ENCODE results near the gene CSTF1. TPM values are rescaled to one million over a fixed set of nuclear protein-coding genes. Genes with fewer than 3 reads are reported as not detected.

CSTF1 gene
- total and polyA plus RNA-seq, 2 of the 8 experiments (the other 6 are each of a cell fraction or from before 2014, with no cell fraction given): 59.4 to 83.5 TPM

DNA sequence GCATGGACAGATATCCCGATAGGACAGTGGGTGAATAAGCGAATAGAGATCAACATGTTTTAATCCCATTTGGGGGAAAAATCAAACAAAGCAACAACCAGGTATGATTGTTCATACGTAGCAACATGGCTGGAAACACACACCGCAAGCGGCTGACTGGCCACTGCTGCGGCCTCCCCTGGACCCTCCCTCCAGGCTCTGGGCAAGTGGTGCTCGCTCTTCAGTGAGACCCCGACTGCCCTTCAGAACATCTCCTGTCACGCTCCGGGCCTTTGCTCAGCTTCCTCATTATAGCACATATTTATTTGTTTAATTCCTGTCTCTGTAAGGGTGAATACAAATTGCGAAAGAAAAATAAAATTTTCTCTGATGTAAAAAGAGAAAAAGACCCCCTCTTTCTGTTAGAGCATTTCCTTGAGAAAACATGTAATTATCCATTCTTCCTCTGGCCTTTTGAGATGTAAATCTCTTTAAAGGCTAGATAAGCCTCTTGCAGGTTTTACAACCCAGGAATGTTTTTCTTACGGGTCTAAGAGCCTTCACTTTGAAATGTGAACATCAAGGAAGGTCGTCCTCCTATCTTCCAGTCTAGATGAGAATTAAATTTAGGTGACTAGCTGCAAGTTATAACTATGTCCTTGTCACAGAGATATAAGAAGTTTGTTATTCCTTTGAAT lies 44.7 kb upstream of the CSTF1 start:
- Histone ChIP-seq H3K23me2 (ENCODE audit: low read depth, low read length) (no peaks in the 10 kb centered on the region), H3K9ac (replicated peaks in 1 of 4; ENCODE audit: extremely low read depth in 1 of 4, low read depth in 3 of 4, low read length in 3 of 4) (no peak overlapping the region), H3K14ac (ENCODE audit: insufficient read length) (no peak overlapping the region), H2BK15ac (ENCODE audit: low read length) (no peak overlapping the region), H4K20me1 (replicated peaks in 1 of 2; ENCODE audit: control insufficient read depth in 1 of 2, insufficient read depth in 2 of 2, low read length in 2 of 2) (no peaks in the 10 kb centered on the region), H3K4me1 (replicated peaks in 1 of 4; ENCODE audit: control insufficient read depth in 3 of 4, insufficient read depth in 4 of 4, low read length in 3 of 4) (peaks cover 0 to 6% (median 3%) of the 10 kb centered on the region in 4 experiments; a peak in 4 of 7 replicates), H2BK5ac (ENCODE audit: low read depth, low read length) (no peak overlapping the region), H2AK5ac (ENCODE audit: low read depth, low read length) (no peak overlapping the region), H3K4me3 (ENCODE audit: extremely low read depth in 1 of 4, insufficient read depth in 2 of 4, low read depth in 3 of 4, low read length in 4 of 4) (peak overlapping the region in 2 of 4 experiments; percentile 1; a peak in 3 of 8 replicates), H3K56ac (replicated peaks; ENCODE audit: insufficient read length, low read depth, low read length) (no peak overlapping the region), H3K23ac (ENCODE audit: insufficient read length) (no peak overlapping the region), H3K36me3 (ENCODE audit: control insufficient read depth in 2 of 4, insufficient read depth in 4 of 4, low read length in 3 of 4) (no peaks in the 10 kb centered on the region), H3K4me2 (ENCODE audit: insufficient read depth in 1 of 2, low read depth in 2 of 2, low read length in 2 of 2) (peak overlapping the region; percentile 5 to 20; a peak in 3 of 4 replicates), H3K9me3 (ENCODE audit: insufficient read depth in 2 of 2, low read depth in 1 of 2, low read length in 1 of 2) (no peaks in the 10 kb centered on the region), H4K5ac (ENCODE audit: insufficient read length, low read depth, low read length) (no peak overlapping the region), H3K18ac (ENCODE audit: extremely low read depth, low read length) (no peak overlapping the region), H2BK12ac (ENCODE audit: low read depth, low read length) (no peak overlapping the region), H4K8ac (ENCODE audit: extremely low read depth, insufficient read depth, low read length) (no peak overlapping the region), H2AFZ (ENCODE audit: low read length) (no peak overlapping the region), H3K79me2 (ENCODE audit: control insufficient read depth in 1 of 2, insufficient read depth in 2 of 2, low read length in 2 of 2) (no peaks in the 10 kb centered on the region), H3K27me3 (replicated peaks in 1 of 4; ENCODE audit: control insufficient read depth in 3 of 4, extremely low read depth in 1 of 4, insufficient read depth in 3 of 4, low read length in 3 of 4) (peaks cover 8 to 33% (median 24%) of the 10 kb centered on the region in 4 experiments), H2BK20ac (ENCODE audit: low read length) (no peak overlapping the region), H4K91ac (replicated peaks; ENCODE audit: insufficient read length, low read length) (no peak overlapping the region), H2BK120ac (replicated peaks; ENCODE audit: low read depth, low read length) (no peak overlapping the region), H3K79me1 (ENCODE audit: low read depth, low read length) (no peaks in the 10 kb centered on the region), H3K27ac (ENCODE audit: low read depth, low read length) (no peak overlapping the region), H3K4ac (replicated peaks; ENCODE audit: insufficient read length, low read depth, low read length) (no peak overlapping the region)
- FAIRE-seq: no peak
- ChIA-PET POLR2A (ENCODE audit: partially characterized antibody) (no interaction called here), CTCF (ENCODE audit: partially characterized antibody) (interaction anchor here (0.7 kb wide), 1 partner anchor 104 kb away, joined by 4 read pairs; no protein-coding TSS in a partner anchor)
- no peak for DNase-seq (ENCODE audit: low read depth in 1 of 2, low spot score in 2 of 2)
- WGBS, 2 experiments (ENCODE audit: extremely low coverage in 1 of 2, insufficient coverage in 1 of 2, insufficient read length in 1 of 2, insufficient replicate concordance in 2 of 2, low coverage in 1 of 2, low lambda C conversion rate in 2 of 2, missing lambda C conversion rate in 1 of 2): 61% methylated on average over 13 of the region's 13 CpGs; no CpG with 5 or more reads in 1 of the 2 experiments
- no peak for TF ChIP-seq CBX5 (IDR thresholded peaks at IDR 0.05; ENCODE audit: low read depth, low read length)
- TF ChIP-seq RBBP5 (IDR thresholded peaks at IDR 0.05; ENCODE audit: borderline replicate concordance, low read depth, low read length): no peak
- TF ChIP-seq ATF3 (IDR thresholded peaks at IDR 0.05; ENCODE audit: insufficient read depth, low read depth, low read length): no peak
- TF ChIP-seq JUN (IDR thresholded peaks at IDR 0.05; ENCODE audit: low read depth, low read length): no peak
- no peak for TF ChIP-seq RFX5 (IDR thresholded peaks at IDR 0.05; ENCODE audit: borderline replicate concordance, low read depth, low read length)
- TF ChIP-seq TAF1 (IDR thresholded peaks at IDR 0.05; ENCODE audit: low read depth, low read length): no peak
- no peak for TF ChIP-seq BCL11A (IDR thresholded peaks at IDR 0.05; ENCODE audit: low read depth in 2 of 2, low read length in 2 of 2)
- TF ChIP-seq RXRA (IDR thresholded peaks at IDR 0.05; ENCODE audit: insufficient read depth, low read depth, low read length): no peak
- no peak for TF ChIP-seq E2F6 (IDR thresholded peaks at IDR 0.05)
- TF ChIP-seq SIN3A (conservative IDR thresholded peaks at IDR 0.05 in 1 of 2, IDR thresholded peaks at IDR 0.05 in 1 of 2; ENCODE audit: low read depth in 1 of 2, low read length in 2 of 2): no peak
- TF ChIP-seq CHD1 (IDR thresholded peaks at IDR 0.05; ENCODE audit: low read depth, low read length): no peak
